ENCODE measurements around the gene DISC1. TPM values are rescaled to one million over a fixed set of nuclear protein-coding genes. Genes with fewer than 3 reads are reported as not detected.
"Not testable (repeated sequence)": the region's sequence is repeated elsewhere in the genome, so short reads cannot be mapped to it uniquely, and the experiment has no call there.

The DISC1 gene
- total RNA-seq, 1 donor from 2014 or later, result 4.3 TPM

GRCh38 chr1:231716879-231717278 lies 90.3 kb downstream of the DISC1 start:
- DNase-seq (no peak), ATAC-seq (no peak)
- intact Hi-C loops (cut with micrococcal nuclease), result no loop called here

DNA sequence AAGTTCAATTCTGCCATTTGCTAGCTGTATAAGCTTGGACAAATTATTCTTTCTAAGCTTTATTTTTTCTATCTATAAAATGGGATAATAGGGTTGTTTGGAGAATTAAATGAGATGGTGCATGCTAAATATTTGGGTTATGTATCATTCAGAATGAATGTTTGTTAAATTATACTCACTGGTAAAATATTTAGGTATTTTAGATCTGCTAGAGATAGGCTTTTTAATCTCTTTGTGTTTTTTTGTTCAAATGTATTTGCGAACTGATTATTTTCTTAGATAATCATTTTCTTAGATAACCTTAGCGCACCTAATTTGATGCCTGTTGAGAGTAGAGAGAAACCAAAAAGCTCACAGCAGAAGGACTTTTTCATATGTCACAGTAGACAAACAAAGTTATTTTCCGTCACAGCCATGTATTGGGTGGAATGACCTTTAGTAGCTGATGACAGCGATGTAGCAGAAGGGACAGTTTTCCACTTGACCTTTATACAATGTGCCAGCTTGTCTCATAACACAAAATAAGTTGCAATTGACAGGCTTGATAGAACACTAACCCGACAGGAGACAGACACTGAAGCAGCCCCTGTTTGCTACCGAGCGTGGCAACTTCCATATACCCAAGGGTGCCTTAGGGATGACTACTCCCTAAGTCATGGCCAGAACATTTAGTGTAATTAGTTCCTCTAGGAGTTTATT lies 93.0 kb downstream of the DISC1 start:
- intact Hi-C loops (cut with micrococcal nuclease), result no loop called here
- peak; percentile 69 for ATAC-seq
- DNase-seq, result no peak

DNA sequence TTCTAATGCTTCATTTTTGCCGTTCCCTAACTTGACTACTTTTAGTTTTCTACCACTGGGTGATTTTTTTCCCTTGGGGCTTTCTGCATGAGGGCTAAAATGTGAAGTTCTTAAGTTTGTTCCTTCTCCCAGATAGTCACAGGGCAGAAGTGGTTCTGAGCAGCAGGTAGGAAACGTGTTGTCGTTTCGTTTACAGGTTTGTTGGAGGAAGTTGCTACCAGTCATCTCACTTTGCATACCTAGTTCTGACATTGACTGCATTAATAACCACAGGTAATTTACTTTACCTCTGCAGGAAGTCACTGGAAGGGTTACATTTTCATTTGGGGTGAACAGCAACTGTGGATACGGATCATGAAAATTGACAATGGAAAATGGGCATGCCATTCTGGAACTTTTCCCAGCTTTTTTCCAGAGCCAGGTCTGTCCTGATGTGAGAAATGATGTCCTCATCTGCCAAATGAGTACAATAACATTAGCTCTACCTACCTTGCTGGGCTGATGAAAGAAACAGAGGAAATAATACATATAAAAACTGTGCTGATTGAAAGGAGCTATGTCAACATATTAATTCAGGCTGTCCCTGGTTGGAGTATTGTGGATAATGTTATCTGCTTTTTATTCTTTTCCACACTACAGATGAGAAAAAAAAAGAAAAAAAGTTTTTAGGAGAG lies 94.2 kb downstream of the DISC1 start:
- intact Hi-C loops (cut with micrococcal nuclease), result no loop called here
- ATAC-seq (no peak), DNase-seq (no peak)

GRCh38 chr1:231721436-231721835 lies 94.8 kb downstream of the DISC1 start:
- intact Hi-C loops (cut with micrococcal nuclease), result no loop called here
- no peak for ATAC-seq

DNA sequence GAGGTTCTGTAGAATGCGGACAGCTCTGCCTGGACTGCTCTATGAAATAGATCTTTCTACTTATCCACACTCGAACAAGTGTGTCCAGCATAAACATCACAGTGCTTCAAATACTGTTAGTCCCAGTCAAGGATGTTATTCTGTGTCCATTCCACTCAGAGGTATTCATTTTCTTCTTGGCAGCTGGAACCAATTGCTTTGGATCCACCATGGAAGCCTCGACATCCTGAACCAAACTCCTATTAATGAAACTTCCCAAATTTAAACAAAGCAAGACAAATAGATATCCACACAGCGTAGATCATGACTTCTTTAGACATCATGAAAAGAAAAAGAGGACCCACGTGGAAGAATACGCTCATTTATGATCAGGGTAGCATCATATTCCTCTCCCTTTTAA lies 95.8 kb downstream of the DISC1 start:
- ATAC-seq (no peak), DNase-seq (no peak)
- intact Hi-C loops (cut with micrococcal nuclease), result no loop called here

More at GRCh38 chr1:231721436-231721835, 94.8 kb downstream of the DISC1 start:
- no peak for DNase-seq

DNA sequence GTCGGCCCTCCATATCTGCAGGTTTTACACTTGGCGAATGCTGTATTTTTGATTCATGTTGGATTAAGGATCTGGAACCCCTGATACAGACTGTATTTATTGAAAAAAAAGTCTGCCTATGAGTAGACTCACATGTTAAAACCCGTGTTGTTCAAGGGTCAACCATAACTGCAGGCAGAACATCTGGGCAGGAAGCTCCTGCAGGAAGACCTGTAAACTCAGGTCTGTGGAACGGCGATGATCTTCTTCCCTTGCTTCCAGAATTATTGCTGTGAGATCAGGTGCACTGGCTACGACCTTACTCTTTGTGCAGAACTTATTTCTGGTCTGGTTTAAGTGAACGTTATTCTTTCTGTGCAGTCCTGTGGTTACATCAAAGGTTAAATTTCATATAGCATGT lies 96.6 kb downstream of the DISC1 start:
- DNase-seq (no peak), ATAC-seq (no peak)
- intact Hi-C loops (cut with micrococcal nuclease), result no loop called here

DNA sequence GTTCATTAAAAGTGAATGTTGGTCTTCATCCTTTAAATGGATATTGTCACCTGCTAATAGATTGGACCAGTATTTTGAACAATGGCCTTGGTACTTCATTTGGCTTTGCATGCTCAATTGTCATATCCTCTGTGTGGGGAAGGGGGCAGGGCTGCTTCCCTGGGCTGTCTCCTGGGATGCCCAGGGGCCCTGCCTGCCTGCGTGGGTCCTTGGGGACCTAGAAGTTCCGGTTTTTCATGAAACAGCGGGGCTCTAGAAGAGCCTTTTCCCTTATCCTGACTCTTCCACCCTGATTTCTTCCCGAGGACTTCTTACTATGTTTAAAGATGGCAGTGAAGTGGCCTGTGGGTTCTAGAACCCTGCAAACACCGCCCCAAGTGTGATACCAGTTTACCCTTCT lies 97.5 kb downstream of the DISC1 start:
- ATAC-seq (no peak), DNase-seq (no peak)
- intact Hi-C loops (cut with micrococcal nuclease), result no loop called here

DNA sequence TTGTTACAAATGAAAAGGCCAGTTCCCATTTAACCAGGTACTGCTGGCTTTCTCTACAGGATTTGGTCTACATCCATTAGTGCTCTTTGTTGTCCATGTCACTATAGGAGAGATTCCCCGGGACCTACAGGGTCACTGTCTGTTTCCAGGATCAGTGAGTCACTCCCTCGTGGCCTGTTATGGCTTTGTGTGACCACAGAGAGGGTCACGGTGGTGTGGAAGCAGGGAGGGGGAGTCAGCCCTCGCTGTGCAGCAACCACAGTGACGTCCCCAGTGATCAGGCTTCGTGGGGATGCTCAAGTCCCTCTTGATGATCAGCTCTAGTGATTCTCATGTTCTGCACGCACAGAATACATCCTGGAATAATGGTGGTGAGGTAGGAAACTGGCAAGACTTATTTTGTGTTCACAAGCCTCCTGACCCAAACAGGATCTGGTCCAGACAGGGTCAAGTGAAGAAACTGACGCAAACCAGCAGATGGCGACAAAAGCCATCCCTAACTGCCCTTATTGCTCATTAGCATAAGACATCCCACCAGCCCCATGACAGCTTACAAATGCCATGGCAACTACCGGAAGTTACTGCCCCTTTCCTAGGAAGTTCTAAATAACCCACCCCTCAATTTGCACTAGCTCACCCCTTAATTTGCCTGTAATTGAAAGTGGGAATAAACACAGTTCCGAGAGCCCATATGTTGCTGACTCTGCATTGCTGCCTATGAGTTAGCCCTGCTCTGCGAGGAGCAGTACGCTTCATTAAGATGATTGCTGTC lies 98.5 kb downstream of the DISC1 start:
- DNase-seq (peak; percentile 29), ATAC-seq (peak; percentile 70)
- intact Hi-C loops (cut with micrococcal nuclease), result no loop called here

GRCh38 chr1:231727171-231727570 lies 100.6 kb downstream of the DISC1 start:
- DNase-seq, result no peak
- intact Hi-C loops (cut with micrococcal nuclease), result no loop called here
- no peak for ATAC-seq

DNA sequence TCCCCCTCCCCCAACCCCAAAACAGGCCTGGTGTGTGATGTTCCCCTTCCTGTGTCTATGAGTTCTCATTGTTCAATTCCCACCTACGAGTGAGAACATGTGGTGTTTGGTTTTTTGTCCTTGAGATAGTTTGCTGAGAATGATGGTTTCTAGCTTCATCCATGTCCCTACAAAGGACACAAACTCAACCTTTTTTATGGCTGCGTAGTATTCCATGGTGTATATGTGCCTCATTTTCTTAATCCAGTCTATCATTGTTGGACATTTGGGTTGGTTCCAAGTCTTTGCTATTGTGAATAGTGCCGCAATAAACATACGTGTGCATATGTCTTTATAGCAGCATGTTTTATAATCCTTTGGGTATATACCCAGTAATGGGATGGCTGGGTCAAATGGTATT lies 102.4 kb downstream of the DISC1 start:
- DNase-seq; ATAC-seq; intact Hi-C loops (cut with micrococcal nuclease): not testable (repeated sequence)

DNA sequence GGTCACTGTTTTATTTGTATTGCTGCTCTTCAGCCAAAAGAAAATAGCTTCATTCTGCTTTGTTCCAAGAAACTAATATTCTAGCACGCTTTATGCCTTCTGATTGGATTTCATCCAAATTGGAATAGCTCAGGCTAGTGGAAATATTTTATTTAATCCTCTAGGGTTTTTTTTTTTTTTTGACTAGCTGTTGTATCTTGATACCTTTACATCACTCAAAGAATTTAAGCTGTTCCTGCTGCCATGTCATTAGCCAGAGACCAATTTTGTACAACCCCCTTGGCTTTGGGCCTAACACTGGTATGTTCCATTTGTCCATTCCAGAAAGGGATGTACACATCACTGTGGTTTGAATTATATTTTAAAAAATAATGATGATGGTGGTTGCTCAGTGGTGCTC lies 103.0 kb downstream of the DISC1 start:
- DNase-seq, result no peak
- no peak for ATAC-seq
- intact Hi-C loops (cut with micrococcal nuclease), result no loop called here

DNA sequence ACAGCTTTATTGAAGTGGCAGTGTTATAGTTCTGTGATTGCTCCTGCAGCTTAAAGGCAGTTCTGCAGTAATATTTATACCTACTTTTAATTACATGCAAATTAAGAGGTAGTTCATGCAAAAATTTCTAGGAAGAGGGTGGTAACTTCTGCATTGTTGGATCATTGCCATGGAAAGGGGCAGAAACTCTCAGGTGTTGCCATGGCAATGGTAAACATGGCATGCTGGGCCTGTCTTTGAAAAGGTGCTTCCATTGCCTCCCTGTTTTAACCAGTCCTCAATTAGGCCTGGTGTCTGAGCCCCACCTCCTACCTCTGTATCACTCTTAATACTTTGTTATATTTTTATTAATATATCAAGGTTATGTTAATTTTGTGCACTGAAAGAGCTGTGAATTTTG lies 104.7 kb downstream of the DISC1 start:
- intact Hi-C loops (cut with micrococcal nuclease), result no loop called here
- ATAC-seq, result no peak

GRCh38 chr1:231733063-231733462 lies 106.5 kb downstream of the DISC1 start:
- intact Hi-C loops (cut with micrococcal nuclease), result no loop called here
- ATAC-seq, result no peak
- no peak for DNase-seq

More for the DNA sequence above, 104.7 kb downstream of the DISC1 start:
- no peak for DNase-seq

DNA sequence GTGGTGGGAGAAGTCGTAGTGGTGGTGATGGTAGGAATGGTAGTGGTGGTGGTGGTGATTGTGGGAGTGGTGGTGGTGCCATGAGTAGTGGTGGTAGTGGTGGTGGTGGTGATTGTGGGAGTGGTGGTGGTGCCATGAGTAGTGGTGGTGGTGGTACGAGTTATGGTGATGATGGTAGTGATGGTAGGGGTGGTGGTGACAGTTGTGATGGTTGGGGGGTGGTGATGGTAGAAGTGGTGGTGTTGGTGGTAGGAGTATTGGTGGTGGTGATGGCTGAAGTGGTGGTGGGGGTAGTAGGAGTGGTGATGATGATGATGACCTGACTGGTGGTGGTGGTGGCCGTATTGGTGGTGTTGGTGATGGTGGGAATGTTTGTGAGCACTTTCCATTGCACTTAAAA lies 107.1 kb downstream of the DISC1 start:
- ATAC-seq, result no peak
- intact Hi-C loops (cut with micrococcal nuclease), result no loop called here
- DNase-seq, result no peak

DNA sequence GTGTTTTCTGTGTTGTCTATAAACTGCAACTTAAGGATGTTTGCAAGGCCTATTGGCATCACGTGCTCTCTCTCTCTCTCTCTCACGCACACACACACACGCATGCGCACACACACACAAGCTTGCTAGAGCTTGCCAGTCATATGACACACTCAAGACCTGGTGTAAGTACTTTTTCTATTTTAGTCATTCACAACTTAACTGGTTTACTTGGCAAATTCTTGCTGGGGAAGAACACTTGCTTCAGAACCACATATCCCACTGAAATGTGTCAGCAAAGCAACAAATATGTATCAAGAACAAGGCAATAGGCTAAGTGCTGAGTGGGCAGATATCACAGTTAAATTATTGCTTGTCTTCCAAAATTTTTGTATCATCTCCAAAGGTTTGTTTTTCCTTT lies 107.8 kb downstream of the DISC1 start:
- intact Hi-C loops (cut with micrococcal nuclease), result no loop called here
- DNase-seq (peak; percentile 32), ATAC-seq (peak; percentile 41)

- no peak for ATAC-seq
- DNase-seq, result no peak
- intact Hi-C loops (cut with micrococcal nuclease), result no loop called here
Observed at GRCh38 chr1:231735411-231735810, 108.8 kb downstream of the DISC1 start.

DNA sequence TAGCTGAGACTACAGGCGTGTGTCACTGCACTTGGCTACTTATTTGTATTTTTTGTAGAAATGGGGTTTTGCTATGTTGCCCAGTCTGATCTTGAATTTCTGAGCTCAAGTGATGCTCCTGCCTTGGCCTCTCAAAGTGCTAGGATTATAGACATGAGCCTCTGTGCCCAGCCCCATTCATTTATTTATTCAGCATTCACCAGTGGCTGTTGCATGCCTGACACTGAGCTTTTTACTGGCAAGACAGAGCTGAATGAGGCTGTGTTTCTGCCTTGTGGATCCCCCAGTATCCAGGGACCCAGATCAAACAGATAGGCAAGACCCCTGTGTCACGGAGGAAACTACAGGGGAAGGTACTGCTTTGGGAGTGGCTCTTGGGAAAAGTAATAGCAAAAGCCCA lies 109.4 kb downstream of the DISC1 start:
- no peak for DNase-seq
- intact Hi-C loops (cut with micrococcal nuclease), result no loop called here
- ATAC-seq, result no peak

- DNase-seq (no peak), ATAC-seq (no peak)
- intact Hi-C loops (cut with micrococcal nuclease), result no loop called here
Observed at GRCh38 chr1:231736464-231736863, 109.9 kb downstream of the DISC1 start.

DNA sequence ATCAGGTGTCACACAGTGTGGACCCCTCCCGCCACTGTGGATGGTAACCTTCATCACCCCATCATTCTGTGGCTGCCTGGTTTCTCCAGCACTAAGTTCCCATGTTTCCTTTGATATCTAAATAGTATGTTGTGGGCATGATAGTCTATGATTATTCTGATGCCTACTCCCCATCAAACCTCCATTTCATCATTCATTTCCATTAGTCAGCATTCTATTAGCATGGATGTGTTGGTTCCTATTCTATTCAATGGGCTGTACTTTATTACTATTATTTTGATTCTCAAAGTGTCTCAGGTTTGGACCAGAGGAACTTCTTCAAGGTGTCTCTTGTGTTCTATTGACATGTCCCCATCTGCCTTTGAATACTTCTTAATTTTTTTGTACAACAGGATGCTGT lies 112.0 kb downstream of the DISC1 start:
- intact Hi-C loops (cut with micrococcal nuclease), result no loop called here
- DNase-seq (no peak), ATAC-seq (no peak)

- ATAC-seq (no peak), DNase-seq (no peak)
- intact Hi-C loops (cut with micrococcal nuclease), result no loop called here
Observed at GRCh38 chr1:231743966-231744365, 117.4 kb downstream of the DISC1 start.

Data from left ventricle myocardium superior (tissue), 1 donor.